SK-N-SH (cell line): ENCODE results near the gene MAP2. TPM values are rescaled to one million over a fixed set of nuclear protein-coding genes. Genes with fewer than 3 reads are reported as not detected.

Experiments
- CTCF ChIA-PET: fragments of 300-600, 350-600 bp; formaldehyde crosslinking; extraction: SDS; loops from one replicate; lab custom pipeline; 2021; lab: Yijun Ruan, JAX
- POLR2A ChIA-PET: fragments of 350-600 bp; sonication (Branson Sonifier 250); formaldehyde crosslinking; extraction: SDS; loops from one replicate; lab custom pipeline; 2020; ENCODE audit warnings: antibody characterized with exemption, inconsistent platforms; lab: Yijun Ruan, JAX
- DNase-seq: peaks from one replicate; pipeline ENCODE4 v3.0.0; 2012
- H2AFZ ChIP-seq: fragments of 200-600 bp; sonication (generic); 2 replicates; pipeline ENCODE4 v1.8.1; 2016; ENCODE audit warnings: antibody characterized with exemption, mild to moderate bottlenecking, low read depth
- H3F3A ChIP-seq: fragments of 200-600 bp; sonication (generic); replicated peaks from 2 replicates; pipeline ENCODE3; 2016; ENCODE audit warnings: antibody characterized with exemption, mild to moderate bottlenecking; ENCODE audit not compliant: insufficient read depth
- H3K27ac ChIP-seq, 2 experiments: fragments of 200-500 bp in 1 of 2; fragments of 200-600 bp in 1 of 2; sonication (Bioruptor generic) in 1 of 2; sonication (generic), shearing (Covaris generic) in 1 of 2; 2 replicates each; pipeline versions ENCODE4 v1.5.1 to v1.6.1; 2014 to 2016; ENCODE audit warnings: low read depth in 2 of 2, inconsistent platforms in 1 of 2, low read length in 1 of 2, mild to moderate bottlenecking in 1 of 2, mixed read lengths in 1 of 2
- H3K27me3 ChIP-seq: fragments of 200-600 bp; sonication (generic), shearing (Covaris generic); 2 replicates; pipeline ENCODE4 v1.6.1; 2016; ENCODE audit warnings: mixed run types; ENCODE audit not compliant: insufficient read depth
- H3K36me3 ChIP-seq, 2 experiments: fragments of 200-500 bp in 1 of 2; fragments of 200-600 bp in 1 of 2; sonication (Bioruptor generic) in 1 of 2; sonication (generic) in 1 of 2; replicated peaks in 1 of 2; 2 replicates each; pipeline versions ENCODE3 to v1.5.1; 2014 to 2016; ENCODE audit warnings: low read length in 1 of 2, mild to moderate bottlenecking in 1 of 2; ENCODE audit not compliant: insufficient read depth in 2 of 2, control insufficient read depth in 1 of 2
- H3K4me1 ChIP-seq, 2 experiments: fragments of 200-500 bp in 1 of 2; fragments of 200-600 bp in 1 of 2; sonication (Bioruptor generic) in 1 of 2; sonication (generic), shearing (Covaris generic) in 1 of 2; 2 replicates each; pipeline versions ENCODE4 v1.5.1 to v1.6.1; 2014 to 2016; ENCODE audit warnings: low read depth in 1 of 2, low read length in 1 of 2, mixed run types in 1 of 2; ENCODE audit not compliant: insufficient read depth in 2 of 2, control insufficient read depth in 1 of 2
- H3K4me2 ChIP-seq: fragments of 200-600 bp; sonication (generic), shearing (Covaris generic); 2 replicates; pipeline ENCODE4 v1.6.1; 2017; ENCODE audit warnings: mixed run types
- H3K4me3 ChIP-seq, 2 experiments: fragments of 200-500 bp in 1 of 2; fragments of 200-600 bp in 1 of 2; sonication (Bioruptor generic) in 1 of 2; sonication (generic), shearing (Covaris generic) in 1 of 2; 2 replicates each; pipeline versions ENCODE4 v1.5.1 to v1.8.1; 2014 to 2016; ENCODE audit warnings: low read depth in 2 of 2, inconsistent platforms in 1 of 2, low read length in 1 of 2, mild to moderate bottlenecking in 1 of 2, mixed read lengths in 1 of 2, moderate library complexity in 1 of 2
- H3K79me2 ChIP-seq: fragments of 200-600 bp; sonication (generic); 2 replicates; pipeline ENCODE4 v1.8.1; 2017; ENCODE audit warnings: mild to moderate bottlenecking; ENCODE audit not compliant: insufficient read depth
- H3K9ac ChIP-seq: fragments of 200-600 bp; sonication (generic); 2 replicates; pipeline ENCODE4 v1.6.1; 2017; ENCODE audit warnings: mixed run types
- H3K9me2 ChIP-seq: fragments of 200-600 bp; sonication (generic); 2 replicates; pipeline ENCODE4 v1.6.1; 2017; ENCODE audit warnings: mixed run types
- H3K9me3 ChIP-seq: fragments of 200-600 bp; sonication (generic); 2 replicates; pipeline ENCODE4 v1.6.1; 2017; ENCODE audit warnings: mixed run types, mild to moderate bottlenecking, moderate library complexity
- H4K20me1 ChIP-seq: fragments of 200-600 bp; sonication (generic); 2 replicates; pipeline ENCODE4 v1.6.1; 2017; ENCODE audit warnings: mild to moderate bottlenecking, mixed run types; ENCODE audit not compliant: insufficient read depth
- CHD2 ChIP-seq: fragments of 150-350 bp; IDR thresholded peaks from 2 replicates; pipeline ENCODE4 v1.6.1; 2018; ENCODE audit warnings: low read length; ENCODE audit not compliant: partially characterized antibody
- ELF1 ChIP-seq: IDR thresholded peaks from 2 replicates; pipeline ENCODE4 v1.4.0; 2012
- EP300 ChIP-seq, 2 experiments: IDR thresholded peaks; 2 replicates each; pipeline versions ENCODE4 v1.4.0 to v1.6.1; 2012; ENCODE audit warnings: borderline replicate concordance in 1 of 2, low read depth in 1 of 2, low read length in 1 of 2
- EZH2phosphoT487 ChIP-seq: fragments of 200-600 bp; sonication (generic); IDR thresholded peaks from 2 replicates; pipeline ENCODE4 v1.6.1; 2017; ENCODE audit warnings: low read depth, mixed run types, mild to moderate bottlenecking, antibody characterized with exemption, moderate library complexity, borderline replicate concordance
- FOSL2 ChIP-seq: IDR thresholded peaks from 2 replicates; pipeline ENCODE4 v1.4.0; 2012; ENCODE audit warnings: low read depth, mild to moderate bottlenecking, moderate library complexity, borderline replicate concordance
- GABPA ChIP-seq: IDR thresholded peaks from 2 replicates; pipeline ENCODE4 v1.4.0; 2012; ENCODE audit warnings: low read depth, mild to moderate bottlenecking
- JUND ChIP-seq: IDR thresholded peaks from 2 replicates; pipeline ENCODE4 v1.4.0; 2012
- MAX ChIP-seq: IDR thresholded peaks from 2 replicates; pipeline ENCODE4 v1.4.0; 2012; ENCODE audit warnings: low read depth
- MXI1 ChIP-seq: IDR thresholded peaks from 2 replicates; pipeline ENCODE4 v1.6.1; 2012; ENCODE audit warnings: mild to moderate bottlenecking, low read depth, low read length, improper control_type of control experiment
- NFIC ChIP-seq: IDR thresholded peaks from 2 replicates; pipeline ENCODE4 v1.4.0; 2012; ENCODE audit warnings: borderline replicate concordance
- POLR2AphosphoS5 ChIP-seq: IDR thresholded peaks from 2 replicates; pipeline ENCODE4 v1.6.1; 2012; ENCODE audit warnings: low read depth, low read length
- RFX5 ChIP-seq: IDR thresholded peaks from 2 replicates; pipeline ENCODE4 v1.6.1; 2012; ENCODE audit warnings: mild to moderate bottlenecking, improper control_type of control experiment, low read length
- RXRA ChIP-seq: IDR thresholded peaks from 2 replicates; pipeline ENCODE4 v1.4.0; 2012; ENCODE audit warnings: low read depth, mild to moderate bottlenecking, borderline replicate concordance
- SIN3A ChIP-seq: IDR thresholded peaks from 2 replicates; pipeline ENCODE4 v1.6.1; 2012; ENCODE audit warnings: low read depth, mild to moderate bottlenecking, low read length, moderate library complexity, borderline replicate concordance
- SMC3 ChIP-seq: IDR thresholded peaks from 2 replicates; pipeline ENCODE4 v1.6.1; 2012; ENCODE audit warnings: low read depth, low read length, improper control_type of control experiment
- TCF12 ChIP-seq: IDR thresholded peaks from 2 replicates; pipeline ENCODE4 v1.4.0; 2012
- USF2 ChIP-seq: fragments of 150-350 bp; IDR thresholded peaks from 2 replicates; pipeline ENCODE4 v1.6.1; 2017; ENCODE audit warnings: antibody characterized with exemption, low read length, low read depth, borderline replicate concordance
- YY1 ChIP-seq: IDR thresholded peaks from 2 replicates; pipeline ENCODE4 v1.4.0; 2012; ENCODE audit warnings: low read depth, mild to moderate bottlenecking
- ZBTB33 ChIP-seq: IDR thresholded peaks from 2 replicates; pipeline ENCODE4 v1.4.0; 2012; ENCODE audit warnings: low read depth, borderline replicate concordance
- WGBS: methylation state at CpG from one replicate; pipeline ENCODE4 v1.1.6; 2017; ENCODE audit warnings: low lambda C conversion rate; 5-methylcytosine and 5-hydroxymethylcytosine counted together
- polyA plus RNA-seq, 3 experiments: library from polyadenylated mRNA; depleted of rRNA; stranded (reverse); fragments of >200 nt; gene quantifications; 2 replicates each; pipeline ENCODE4 v1.2.3, GENCODE V29; 2012

Gene MAP2
- polyA plus RNA-seq, 1 of the 3 experiments (the other 2 are of a cell fraction): 7.8 TPM

- H3F3A ChIP-seq: no peaks in the 10 kb centered on the region
- peaks cover 0 to 3% of the 10 kb centered on the region in 2 experiments; a peak in 2 of 4 replicates for H3K4me1 ChIP-seq
- ChIA-PET CTCF (interaction anchor here (0.7 to 1.0 kb wide), 4 partner anchors 8 to 200 kb away, joined by 3 to 4 read pairs (median 3); partner anchors contain the start of gene MAP2), POLR2A (no interaction called here)
- no peak overlapping the region for H3K9ac ChIP-seq
- no peak for DNase-seq
- 86% methylated on average over 4 of the region's 4 CpGs for WGBS
- H3K9me2 ChIP-seq: no peaks in the 10 kb centered on the region
- H4K20me1 ChIP-seq: no peaks in the 10 kb centered on the region
- no peak overlapping the region for H2AFZ ChIP-seq
- H3K27ac ChIP-seq: no peak overlapping the region
- no peak overlapping the region for H3K4me2 ChIP-seq
- H3K27me3 ChIP-seq: no peaks in the 10 kb centered on the region
- no peaks in the 10 kb centered on the region for H3K9me3 ChIP-seq
- no peak overlapping the region for H3K4me3 ChIP-seq
- no peaks in the 10 kb centered on the region for H3K79me2 ChIP-seq
- H3K36me3 ChIP-seq: no peaks in the 10 kb centered on the region
- TF ChIP-seq EZH2phosphoT487 (no peak), SIN3A (no peak), ELF1 (no peak), POLR2AphosphoS5 (no peak), YY1 (no peak), FOSL2 (no peak), SMC3 (no peak), MAX (no peak), NFIC (no peak), ZBTB33 (no peak), USF2 (no peak), MXI1 (no peak), RXRA (no peak)
These were observed 200.5 kb downstream of the MAP2 start for GRCh38 chr2:209624192-209624938.

GRCh38 chr2:209629597-209629996, 205.8 kb downstream of the MAP2 start:
- no peaks in the 10 kb centered on the region for H3K36me3 ChIP-seq
- no peak for DNase-seq
- TF ChIP-seq RFX5 (no peak), EP300 (IDR thresholded peaks at IDR 0.05; ENCODE audit: borderline replicate concordance in 1 of 2, low read depth in 1 of 2, low read length in 1 of 2) (peak in 1 of 2 experiments; percentile 25; a peak in 1 of 4 replicates), JUND (peak; percentile 51), GABPA (no peak), CHD2 (no peak), TCF12 (peak; percentile 59), FOSL2 (peak; percentile 52; the same call in 1 of the 2 replicates), NFIC (peak; percentile 28; the same call in 1 of the 2 replicates)
- H2AFZ ChIP-seq: no peak overlapping the region
- H3K9me2 ChIP-seq: no peaks in the 10 kb centered on the region
- no peaks in the 10 kb centered on the region for H3K27me3 ChIP-seq
- peaks cover 6 to 20% of the 10 kb centered on the region in 2 experiments; a peak in 3 of 4 replicates for H3K4me1 ChIP-seq
- no peaks in the 10 kb centered on the region for H3F3A ChIP-seq
- POLR2A ChIA-PET: no interaction called here
- no peak overlapping the region for H3K4me3 ChIP-seq
- no peak overlapping the region for H3K4me2 ChIP-seq
- CTCF ChIA-PET: interaction anchor here (1.1 kb wide), 1 partner anchor 13 kb away, joined by 4 read pairs; no protein-coding TSS in a partner anchor
- no peak overlapping the region for H3K9ac ChIP-seq
- H3K79me2 ChIP-seq: no peaks in the 10 kb centered on the region
- no peaks in the 10 kb centered on the region for H3K9me3 ChIP-seq
- no peaks in the 10 kb centered on the region for H4K20me1 ChIP-seq
- peak overlapping the region in 1 of 2 experiments; percentile 20; a peak in 1 of 4 replicates for H3K27ac ChIP-seq
